Erythroblast (primary cell): ENCODE results near the gene WDR5.

Source experiments
- DNase-seq, 2 experiments: peaks; one replicate each; lab custom pipeline; 2025; lab: John Stamatoyannopoulos, UW
- GATA1 ChIP-seq: IDR thresholded peaks from 2 replicates; pipeline ENCODE4 v1.6.1; 2011; ENCODE audit warnings: low read depth, mild to moderate bottlenecking, control low read depth, low read length, moderate library complexity
- POLR2A ChIP-seq: IDR thresholded peaks from 2 replicates; pipeline ENCODE4 v1.6.1; 2011; ENCODE audit warnings: mild to moderate bottlenecking, low read length

WDR5 gene

GRCh38 chr9:134177624-134178393, 41.9 kb downstream of the WDR5 start:
- no peak for TF ChIP-seq GATA1
- no peak for TF ChIP-seq POLR2A
- DNase-seq = no peak

GRCh38 chr9:134178394-134178767, 42.5 kb downstream of the WDR5 start:
- TF ChIP-seq POLR2A (no peak), GATA1 (no peak)
- DNase-seq = no peak

GRCh38 chr9:134178768-134179551, 43.1 kb downstream of the WDR5 start:
- no peak for TF ChIP-seq GATA1
- no peak for TF ChIP-seq POLR2A
- no peak for DNase-seq

- no peak for DNase-seq
- no peak for TF ChIP-seq GATA1
- TF ChIP-seq POLR2A = no peak
Measured at GRCh38 chr9:134179595-134179917, 43.7 kb downstream of the WDR5 start.

- DNase-seq = no peak
- TF ChIP-seq POLR2A (no peak), GATA1 (no peak)
Measured at GRCh38 chr9:134179918-134180785, 44.3 kb downstream of the WDR5 start.

GRCh38 chr9:134180786-134181647, 45.1 kb downstream of the WDR5 start:
- no peak for DNase-seq
- TF ChIP-seq GATA1 (no peak), POLR2A (no peak)

GRCh38 chr9:134181648-134182034, 45.8 kb downstream of the WDR5 start:
- DNase-seq = no peak
- no peak for TF ChIP-seq POLR2A
- no peak for TF ChIP-seq GATA1

GRCh38 chr9:134182554-134183085, 46.7 kb downstream of the WDR5 start:
- DNase-seq = no peak
- no peak for TF ChIP-seq POLR2A
- no peak for TF ChIP-seq GATA1

GRCh38 chr9:134185536-134186011, 49.7 kb downstream of the WDR5 start:
- no peak for DNase-seq
- TF ChIP-seq POLR2A (no peak), GATA1 (no peak)

- TF ChIP-seq POLR2A (no peak), GATA1 (no peak)
- DNase-seq = no peak
Measured at GRCh38 chr9:134186471-134187109, 50.7 kb downstream of the WDR5 start.

- no peak for TF ChIP-seq GATA1
- no peak for TF ChIP-seq POLR2A
- peak in 1 of 2 experiments; percentile 9 for DNase-seq
Measured at GRCh38 chr9:134187110-134187531, 51.2 kb downstream of the WDR5 start.

GRCh38 chr9:134187891-134188385, 52.1 kb downstream of the WDR5 start:
- no peak for TF ChIP-seq GATA1
- no peak for TF ChIP-seq POLR2A
- DNase-seq = no peak
